ENCODE measurements around the gene RANBP6. TPM values are rescaled to one million over a fixed set of nuclear protein-coding genes. Genes with fewer than 3 reads are reported as not detected.

Gene RANBP6
- total RNA-seq, 1 experiment from 2014 or later = 7.9 TPM

DNA sequence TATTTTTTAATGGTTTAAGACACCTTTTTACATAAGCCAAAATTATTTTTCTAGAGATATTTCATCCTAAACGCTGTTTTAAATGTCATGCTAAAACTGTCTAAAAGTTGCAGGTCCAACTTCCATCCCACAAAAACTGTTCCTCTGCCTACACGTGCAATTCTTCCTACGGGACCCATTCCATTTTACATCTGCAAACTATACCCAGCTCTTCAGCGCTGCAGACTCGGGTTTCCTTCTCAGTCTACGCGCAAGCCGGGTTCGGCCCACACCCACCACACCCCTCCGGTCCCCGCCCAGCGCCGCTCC is 8.7 kb downstream of the RANBP6 start:
- no peaks in the 10 kb centered on the region for H3K9me2 ChIP-seq (ENCODE audit: insufficient read depth)
- intact Hi-C loops (cut with micrococcal nuclease; ENCODE audit: unreplicated experiment) = no loop called here

GRCh38 chr9:6000955-6001354 is 14.5 kb downstream of the RANBP6 start:
- 0 out of 2 replicates have a peak, but pooled peaks cover 7% of the 10 kb centered on the region for H3K36me3 ChIP-seq (ENCODE audit: low read depth)
- no peaks in the 10 kb centered on the region for H3K9me2 ChIP-seq (ENCODE audit: insufficient read depth)
- no peaks in the 10 kb centered on the region for H4K20me1 ChIP-seq (ENCODE audit: insufficient read depth)
- no peak overlapping the region for H3K4me3 ChIP-seq
- DNase-seq = no peak
- H2AFZ ChIP-seq = no peak overlapping the region
- no peak overlapping the region for H3K4me2 ChIP-seq
- no peaks in the 10 kb centered on the region for H3K27me3 ChIP-seq (ENCODE audit: insufficient read depth, low read depth)
- H3K27ac ChIP-seq = no peak overlapping the region
- BruUV-seq (replicated peaks) = no TSS peak
- CTCF ChIA-PET = no interaction called here
- POLR2A ChIA-PET (ENCODE audit: unreplicated experiment) = no interaction called here
- H3K9me3 ChIP-seq (ENCODE audit: insufficient read depth, low read depth) = no peaks in the 10 kb centered on the region
- intact Hi-C loops (cut with micrococcal nuclease; ENCODE audit: unreplicated experiment) = no loop called here
- H3F3A ChIP-seq (ENCODE audit: insufficient read depth, low read depth) = no peaks in the 10 kb centered on the region
- peaks cover 43% of the 10 kb centered on the region for H3K79me2 ChIP-seq (ENCODE audit: low read depth)
- TF ChIP-seq, protein P1, sequence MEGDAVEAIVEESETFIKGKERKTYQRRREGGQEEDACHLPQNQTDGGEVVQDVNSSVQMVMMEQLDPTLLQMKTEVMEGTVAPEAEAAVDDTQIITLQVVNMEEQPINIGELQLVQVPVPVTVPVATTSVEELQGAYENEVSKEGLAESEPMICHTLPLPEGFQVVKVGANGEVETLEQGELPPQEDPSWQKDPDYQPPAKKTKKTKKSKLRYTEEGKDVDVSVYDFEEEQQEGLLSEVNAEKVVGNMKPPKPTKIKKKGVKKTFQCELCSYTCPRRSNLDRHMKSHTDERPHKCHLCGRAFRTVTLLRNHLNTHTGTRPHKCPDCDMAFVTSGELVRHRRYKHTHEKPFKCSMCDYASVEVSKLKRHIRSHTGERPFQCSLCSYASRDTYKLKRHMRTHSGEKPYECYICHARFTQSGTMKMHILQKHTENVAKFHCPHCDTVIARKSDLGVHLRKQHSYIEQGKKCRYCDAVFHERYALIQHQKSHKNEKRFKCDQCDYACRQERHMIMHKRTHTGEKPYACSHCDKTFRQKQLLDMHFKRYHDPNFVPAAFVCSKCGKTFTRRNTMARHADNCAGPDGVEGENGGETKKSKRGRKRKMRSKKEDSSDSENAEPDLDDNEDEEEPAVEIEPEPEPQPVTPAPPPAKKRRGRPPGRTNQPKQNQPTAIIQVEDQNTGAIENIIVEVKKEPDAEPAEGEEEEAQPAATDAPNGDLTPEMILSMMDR (conservative IDR thresholded peaks at IDR 0.05) = no peak
- no peak for TF ChIP-seq EZH2 (IDR thresholded peaks at IDR 0.05; ENCODE audit: low read depth)
- no peaks in the 10 kb centered on the region for H3K4me1 ChIP-seq (replicated peaks; ENCODE audit: insufficient read depth)

More for the DNA sequence above, 8.7 kb downstream of the RANBP6 start:
- peak overlapping the region; percentile 89 for H3K4me2 ChIP-seq
- H3K9me3 ChIP-seq (ENCODE audit: insufficient read depth, low read depth) = no peaks in the 10 kb centered on the region
- H3K36me3 ChIP-seq (ENCODE audit: low read depth) = 0 out of 2 replicates have a peak, but pooled peaks cover 7% of the 10 kb centered on the region
- no peaks in the 10 kb centered on the region for H4K20me1 ChIP-seq (ENCODE audit: insufficient read depth)
- TF ChIP-seq, protein P1 (conservative IDR thresholded peaks at IDR 0.05) = no peak
- no peak for TF ChIP-seq EZH2 (IDR thresholded peaks at IDR 0.05; ENCODE audit: low read depth)
- H3K79me2 ChIP-seq (ENCODE audit: low read depth) = peaks cover 66% of the 10 kb centered on the region
- H3F3A ChIP-seq (ENCODE audit: insufficient read depth, low read depth) = peaks cover 19% of the 10 kb centered on the region; the same call in 1 of the 2 replicates
- ChIA-PET CTCF (no interaction called here), POLR2A (ENCODE audit: unreplicated experiment) (interaction anchor here (0.5 to 1.2 kb wide), 4 partner anchors 20 to 188 kb away, joined by 3 to 5 read pairs (median 4); no protein-coding TSS in a partner anchor)
- H3K4me3 ChIP-seq = peak overlapping the region; percentile 84
- peak in 1 of 2 experiments; percentile 72 for DNase-seq
- BruUV-seq (replicated peaks) = no TSS peak
- H3K27ac ChIP-seq = no peak overlapping the region
- H3K4me1 ChIP-seq (replicated peaks; ENCODE audit: insufficient read depth) = peaks cover 8% of the 10 kb centered on the region; the same call in 1 of the 2 replicates
- H3K27me3 ChIP-seq (ENCODE audit: insufficient read depth, low read depth) = no peaks in the 10 kb centered on the region
- H2AFZ ChIP-seq = peak overlapping the region; percentile 75; the same call in 1 of the 2 replicates

- ChIA-PET CTCF (interaction anchor here (0.5 kb wide), 1 partner anchor 182 kb away, joined by 4 read pairs; no protein-coding TSS in a partner anchor), POLR2A (ENCODE audit: unreplicated experiment) (no interaction called here)
Measured at GRCh38 chr9:5999443-6000101, 15.9 kb downstream of the RANBP6 start.

More at GRCh38 chr9:5999443-6000101, 15.9 kb downstream of the RANBP6 start:
- BruUV-seq (replicated peaks) = no TSS peak
- Histone ChIP-seq H3K4me2 (no peak overlapping the region), H3K4me3 (no peak overlapping the region), H3F3A (ENCODE audit: insufficient read depth, low read depth) (no peaks in the 10 kb centered on the region), H3K36me3 (ENCODE audit: low read depth) (0 out of 2 replicates have a peak, but pooled peaks cover 5% of the 10 kb centered on the region), H4K20me1 (ENCODE audit: insufficient read depth) (no peaks in the 10 kb centered on the region), H3K9me3 (ENCODE audit: insufficient read depth, low read depth) (no peaks in the 10 kb centered on the region), H2AFZ (no peak overlapping the region), H3K9me2 (ENCODE audit: insufficient read depth) (no peaks in the 10 kb centered on the region), H3K79me2 (ENCODE audit: low read depth) (peaks cover 33% of the 10 kb centered on the region), H3K27me3 (ENCODE audit: insufficient read depth, low read depth) (no peaks in the 10 kb centered on the region), H3K27ac (no peak overlapping the region), H3K4me1 (replicated peaks; ENCODE audit: insufficient read depth) (no peaks in the 10 kb centered on the region)
- intact Hi-C loops (cut with micrococcal nuclease; ENCODE audit: unreplicated experiment) = no loop called here
- DNase-seq = no peak
- TF ChIP-seq, protein P1 (conservative IDR thresholded peaks at IDR 0.05) = no peak
- no peak for TF ChIP-seq EZH2 (IDR thresholded peaks at IDR 0.05; ENCODE audit: low read depth)
